Testis (tissue), 3 donors: ENCODE results near the gene ERMARD. TPM values are rescaled to one million over a fixed set of nuclear protein-coding genes. Genes with fewer than 3 reads are reported as not detected.
A peak's percentile ranks its signal among the peaks of the same experiment; 100 is the strongest.

Experiments used
- DNase-seq: peaks from one replicate; pipeline ENCODE4 v3.0.0-alpha.2; 2019
- H3K27ac ChIP-seq, 2 donors: fragments of 200-600 bp; sonication (generic); one replicate each; pipeline ENCODE4 v1.5.1; 2019
- H3K27me3 ChIP-seq: fragments of 200-600 bp; sonication (generic); one replicate; pipeline ENCODE4 v1.5.1; 2019
- H3K36me3 ChIP-seq: fragments of 200-600 bp; sonication (generic); one replicate; pipeline ENCODE4 v1.5.1; 2017; ENCODE audit warnings: low read depth; ENCODE audit errors: missing control alignments
- H3K4me1 ChIP-seq: fragments of 200-600 bp; sonication (generic); one replicate; pipeline ENCODE4 v1.5.1; 2019
- H3K4me3 ChIP-seq, 2 donors: fragments of 200-600 bp; sonication (generic); one replicate each; pipeline ENCODE4 v1.5.1; 2017 to 2019
- H3K9me3 ChIP-seq: fragments of 200-600 bp; sonication (generic); one replicate; pipeline ENCODE4 v1.5.1; 2017
- POLR2A ChIP-seq: fragments of 450-650 bp; IDR thresholded peaks from one replicate; pipeline ENCODE4 v1.6.1; 2017; ENCODE audit warnings: antibody characterized with exemption, mild to moderate bottlenecking, moderate library complexity
- WGBS, 2 donors: methylation state at CpG; one replicate each; pipeline ENCODE4 v1.1.5; 2018; 5-methylcytosine and 5-hydroxymethylcytosine counted together
- intact Hi-C: fragments of 100-400 bp; cut with DNase I; formaldehyde crosslinking; loops from one replicate; pipeline ENCODE4 v1.15.1; 2023; ENCODE audit warnings: low total_unique reads
- polyA plus RNA-seq: library from polyadenylated mRNA; stranded (reverse); fragments of 350-450 nt; fragmentation: Illumina TruSeq; extraction: RNeasy Lipid Tissue Mini Kit (QIAGEN cat#74804); gene quantifications from one replicate; pipeline ENCODE4 v1.2.3, GENCODE V29; 2014; ENCODE audit warnings: low read depth, low replicate concordance; ENCODE audit not compliant: insufficient read depth
- total RNA-seq, 2 donors: library from RNA; depleted of rRNA; stranded (reverse); fragments of >200 nt; gene quantifications; one replicate each; pipeline ENCODE4 v1.2.3, GENCODE V29; 2016
- TF ChIP-seq, protein P1 (sequence below), 3 experiments: fragments of 450-650 bp in 2 of 3; fragments of 200-600 bp in 1 of 3; sonication (generic) in 1 of 3; IDR thresholded peaks; one replicate each; pipeline ENCODE4 v1.5.1; 2016 to 2019; ENCODE audit warnings: antibody characterized with exemption in 3 of 3, mild to moderate bottlenecking in 2 of 3, moderate library complexity in 1 of 3

ERMARD gene
- total and polyA plus RNA-seq, 3 donors from 2014 or later: 48.3 to 77.6 (median 56.6) TPM

DNA sequence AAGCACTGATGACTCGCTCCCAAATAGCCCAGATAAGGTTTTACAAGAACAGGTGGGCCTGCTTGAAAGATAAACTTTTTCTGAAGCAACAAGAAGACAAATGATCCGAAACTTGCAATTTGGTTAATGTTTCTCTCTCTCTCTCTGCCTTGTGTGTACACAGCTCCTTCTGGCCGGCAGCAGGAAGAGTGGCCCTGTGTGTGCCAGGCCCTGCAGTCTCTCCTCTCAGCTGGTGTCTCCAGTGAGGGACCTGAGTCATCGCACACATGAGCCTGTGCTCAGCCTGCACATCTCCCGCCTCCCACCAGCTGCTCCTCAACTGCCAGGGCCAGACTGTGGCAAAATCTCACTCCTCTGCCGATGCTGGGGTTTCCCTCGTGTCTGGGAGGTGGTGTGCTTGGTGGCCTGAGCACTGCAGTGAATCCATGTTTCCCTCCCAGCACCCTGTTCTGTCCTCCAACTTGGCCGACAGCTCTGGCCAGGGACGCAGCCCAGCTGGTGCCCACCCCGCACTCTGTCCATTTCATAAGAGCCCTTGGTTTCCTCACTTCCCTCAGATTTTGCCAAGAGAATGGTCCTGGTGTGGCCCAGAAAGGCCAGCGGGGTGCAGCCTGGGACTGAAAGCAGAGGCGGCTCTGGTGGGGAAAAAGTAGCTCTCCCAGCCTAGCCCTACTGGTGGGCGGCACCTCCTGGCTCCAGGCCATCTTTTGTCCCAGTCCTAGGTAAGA lies 49.4 kb downstream of the ERMARD start:
- intact Hi-C loops: no loop called here
- DNase-seq: peak; percentile 3
- Histone ChIP-seq H3K4me1 (no peaks in the 10 kb centered on the region), H3K27me3 (no peaks in the 10 kb centered on the region), H3K9me3 (no peaks in the 10 kb centered on the region), H3K27ac (no peak overlapping the region), H3K36me3 (no peaks in the 10 kb centered on the region), H3K4me3 (no peak overlapping the region)
- 78 to 82% methylated on average over 12 to 13 of the region's 13 CpGs for WGBS, 2 donors
- TF ChIP-seq, protein P1, sequence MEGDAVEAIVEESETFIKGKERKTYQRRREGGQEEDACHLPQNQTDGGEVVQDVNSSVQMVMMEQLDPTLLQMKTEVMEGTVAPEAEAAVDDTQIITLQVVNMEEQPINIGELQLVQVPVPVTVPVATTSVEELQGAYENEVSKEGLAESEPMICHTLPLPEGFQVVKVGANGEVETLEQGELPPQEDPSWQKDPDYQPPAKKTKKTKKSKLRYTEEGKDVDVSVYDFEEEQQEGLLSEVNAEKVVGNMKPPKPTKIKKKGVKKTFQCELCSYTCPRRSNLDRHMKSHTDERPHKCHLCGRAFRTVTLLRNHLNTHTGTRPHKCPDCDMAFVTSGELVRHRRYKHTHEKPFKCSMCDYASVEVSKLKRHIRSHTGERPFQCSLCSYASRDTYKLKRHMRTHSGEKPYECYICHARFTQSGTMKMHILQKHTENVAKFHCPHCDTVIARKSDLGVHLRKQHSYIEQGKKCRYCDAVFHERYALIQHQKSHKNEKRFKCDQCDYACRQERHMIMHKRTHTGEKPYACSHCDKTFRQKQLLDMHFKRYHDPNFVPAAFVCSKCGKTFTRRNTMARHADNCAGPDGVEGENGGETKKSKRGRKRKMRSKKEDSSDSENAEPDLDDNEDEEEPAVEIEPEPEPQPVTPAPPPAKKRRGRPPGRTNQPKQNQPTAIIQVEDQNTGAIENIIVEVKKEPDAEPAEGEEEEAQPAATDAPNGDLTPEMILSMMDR (IDR thresholded peaks at IDR 0.05): no peak
- no peak for TF ChIP-seq POLR2A

DNA sequence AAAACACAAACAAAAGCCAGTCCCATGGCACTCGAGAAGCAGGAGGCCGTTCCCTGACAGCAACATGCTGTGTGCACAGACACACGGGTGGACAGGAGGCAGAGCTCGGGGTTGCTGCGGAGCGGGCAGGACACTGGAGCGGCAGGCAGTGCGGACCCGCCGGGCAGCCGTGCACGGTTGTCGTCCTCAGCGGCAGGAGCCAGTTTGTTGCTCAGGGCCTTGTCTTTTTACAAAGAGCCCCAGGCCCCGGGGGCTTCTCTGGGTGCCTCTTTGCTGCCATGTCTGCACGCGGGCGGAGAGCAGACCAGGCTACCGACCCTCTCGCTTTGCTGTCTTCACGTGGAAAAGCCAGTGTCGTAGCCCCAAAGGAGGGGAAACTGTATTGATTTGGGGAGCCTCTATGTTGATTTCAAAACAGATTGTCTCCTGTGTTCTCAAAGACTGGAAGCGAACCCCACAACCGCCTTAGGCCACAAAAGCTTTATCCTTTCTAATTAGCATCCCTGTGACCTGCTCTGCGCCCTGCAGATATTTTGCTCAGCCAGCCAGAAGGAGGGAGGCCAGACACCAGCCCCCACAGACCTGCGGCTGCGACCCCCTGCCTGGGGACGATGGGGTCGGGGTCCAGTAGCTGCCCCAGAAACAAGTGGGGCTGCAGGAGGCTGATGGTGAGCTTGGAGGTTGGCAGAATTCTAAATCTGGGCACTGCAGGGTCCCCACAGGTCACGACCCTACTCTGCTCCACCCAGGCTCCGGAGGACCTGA lies 50.2 kb downstream of the ERMARD start:
- no peak overlapping the region for H3K4me3 ChIP-seq
- H3K9me3 ChIP-seq: no peaks in the 10 kb centered on the region
- DNase-seq: peak; percentile 6
- intact Hi-C loops: no loop called here
- H3K4me1 ChIP-seq: no peaks in the 10 kb centered on the region
- WGBS, 2 donors: 90 to 97% methylated on average over 20 to 31 of the region's 31 CpGs
- no peak overlapping the region for H3K27ac ChIP-seq
- no peaks in the 10 kb centered on the region for H3K36me3 ChIP-seq
- TF ChIP-seq, protein P1 (IDR thresholded peaks at IDR 0.05): no peak
- no peak for TF ChIP-seq POLR2A
- H3K27me3 ChIP-seq: no peaks in the 10 kb centered on the region

DNA sequence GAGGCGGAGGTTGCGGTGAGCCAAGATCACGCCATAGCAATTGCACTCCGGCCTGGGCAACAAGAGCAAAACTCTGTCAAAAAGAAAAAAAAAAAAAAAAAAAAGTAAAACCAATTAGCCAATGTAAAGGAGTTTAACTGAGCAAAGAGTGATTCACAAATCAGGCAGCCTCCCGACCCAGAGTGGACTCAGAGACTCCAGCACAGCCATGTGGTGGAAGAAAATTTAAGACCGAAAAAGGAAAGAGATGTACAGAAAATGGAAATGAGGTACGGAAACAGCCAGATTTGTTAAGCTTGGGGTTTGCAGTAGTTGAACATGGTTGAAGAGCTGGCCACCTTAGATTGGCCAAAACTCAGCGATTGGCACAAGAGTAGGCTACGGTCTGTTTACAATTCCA lies 51.4 kb downstream of the ERMARD start:
- intact Hi-C loops: no loop called here
- TF ChIP-seq POLR2A: no peak
- TF ChIP-seq, protein P1 (IDR thresholded peaks at IDR 0.05): no peak

GRCh38 chr6:169803271-169803811 lies 51.9 kb downstream of the ERMARD start:
- intact Hi-C loops: no loop called here

More for the DNA sequence above, 51.4 kb downstream of the ERMARD start:
- 97 to 98% methylated on average over 9 of the region's 9 CpGs for WGBS, 2 donors
- peak; percentile 8 for DNase-seq
- Histone ChIP-seq H3K36me3 (no peaks in the 10 kb centered on the region), H3K27ac (no peak overlapping the region), H3K9me3 (no peaks in the 10 kb centered on the region), H3K27me3 (no peaks in the 10 kb centered on the region), H3K4me1 (no peaks in the 10 kb centered on the region), H3K4me3 (no peak overlapping the region)

More at GRCh38 chr6:169803271-169803811, 51.9 kb downstream of the ERMARD start:
- no peaks in the 10 kb centered on the region for H3K36me3 ChIP-seq
- TF ChIP-seq, protein P1 (IDR thresholded peaks at IDR 0.05): no peak
- TF ChIP-seq POLR2A: no peak
- peak; percentile 10 for DNase-seq
- no peak overlapping the region for H3K4me3 ChIP-seq
- no peaks in the 10 kb centered on the region for H3K27me3 ChIP-seq
- H3K4me1 ChIP-seq: no peaks in the 10 kb centered on the region
- H3K9me3 ChIP-seq: no peaks in the 10 kb centered on the region
- 67 to 76% methylated on average over 7 of the region's 7 CpGs for WGBS, 2 donors
- H3K27ac ChIP-seq: no peak overlapping the region
